Activated CD4-positive, CD25-positive, alpha-beta regulatory T cell (primary cell): ENCODE measurements around the gene CCDC15.

Source experiments
- DNase-seq, 4 experiments: peaks; one replicate each; lab custom pipeline; 2025; lab: John Stamatoyannopoulos, UW

CCDC15 gene, protein sequence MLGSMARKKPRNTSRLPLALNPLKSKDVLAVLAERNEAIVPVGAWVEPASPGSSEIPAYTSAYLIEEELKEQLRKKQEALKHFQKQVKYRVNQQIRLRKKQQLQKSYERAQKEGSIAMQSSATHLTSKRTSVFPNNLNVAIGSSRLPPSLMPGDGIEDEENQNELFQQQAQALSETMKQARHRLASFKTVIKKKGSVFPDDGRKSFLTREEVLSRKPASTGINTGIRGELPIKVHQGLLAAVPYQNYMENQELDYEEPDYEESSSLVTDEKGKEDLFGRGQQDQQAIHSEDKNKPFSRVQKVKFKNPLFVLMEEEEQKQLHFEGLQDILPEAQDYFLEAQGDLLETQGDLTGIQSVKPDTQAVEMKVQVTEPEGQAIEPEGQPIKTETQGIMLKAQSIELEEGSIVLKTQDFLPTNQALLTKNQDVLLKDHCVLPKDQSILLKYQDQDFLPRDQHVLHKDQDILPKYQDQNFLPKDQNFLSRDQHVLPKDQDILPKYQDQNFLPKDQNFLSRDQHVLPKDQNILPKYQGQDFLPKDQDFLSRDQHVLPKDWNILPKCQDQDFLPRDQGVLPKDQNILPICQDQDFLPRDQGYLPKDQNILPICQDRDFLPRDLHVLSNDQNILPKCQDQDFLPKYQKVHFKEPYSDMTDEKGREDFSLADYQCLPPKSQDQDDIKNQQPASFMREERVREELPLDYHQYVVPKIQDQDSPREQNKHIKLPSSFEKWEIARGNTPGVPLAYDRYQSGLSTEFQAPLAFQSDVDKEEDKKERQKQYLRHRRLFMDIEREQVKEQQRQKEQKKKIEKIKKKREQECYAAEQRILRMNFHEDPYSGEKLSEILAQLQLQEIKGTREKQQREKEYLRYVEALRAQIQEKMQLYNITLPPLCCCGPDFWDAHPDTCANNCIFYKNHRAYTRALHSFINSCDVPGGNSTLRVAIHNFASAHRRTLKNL

GRCh38 chr11:124953753-124954589, at the start of gene CCDC15:
Gene CCDC15, plus strand, starts transcription at chr11:124954202. Its CDS starts 531 bp downstream, at chr11:124954733.
- peak; percentile 86 to 93 (median 92) for DNase-seq

- no peak for DNase-seq
Observed at GRCh38 chr11:124915541-124916369, 38.2 kb upstream of the CCDC15 start.

DNA sequence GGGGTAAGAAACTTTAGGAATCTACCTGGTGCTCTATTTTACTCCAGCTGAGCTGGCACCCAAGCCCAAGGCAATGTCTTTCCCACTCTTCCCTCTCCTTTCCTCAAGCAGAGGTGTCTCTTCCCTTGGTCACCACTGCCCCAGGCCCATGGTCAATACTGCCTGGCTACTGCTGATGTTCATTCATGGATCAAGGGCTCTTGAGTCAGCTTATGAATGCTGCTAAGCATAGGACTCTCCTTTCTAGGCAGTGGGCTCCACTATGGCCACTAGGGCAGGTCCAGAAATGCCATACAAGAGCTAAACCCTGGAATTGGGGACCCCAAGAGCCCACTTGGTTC, 37.7 kb upstream of the CCDC15 start:
- DNase-seq: no peak

DNA sequence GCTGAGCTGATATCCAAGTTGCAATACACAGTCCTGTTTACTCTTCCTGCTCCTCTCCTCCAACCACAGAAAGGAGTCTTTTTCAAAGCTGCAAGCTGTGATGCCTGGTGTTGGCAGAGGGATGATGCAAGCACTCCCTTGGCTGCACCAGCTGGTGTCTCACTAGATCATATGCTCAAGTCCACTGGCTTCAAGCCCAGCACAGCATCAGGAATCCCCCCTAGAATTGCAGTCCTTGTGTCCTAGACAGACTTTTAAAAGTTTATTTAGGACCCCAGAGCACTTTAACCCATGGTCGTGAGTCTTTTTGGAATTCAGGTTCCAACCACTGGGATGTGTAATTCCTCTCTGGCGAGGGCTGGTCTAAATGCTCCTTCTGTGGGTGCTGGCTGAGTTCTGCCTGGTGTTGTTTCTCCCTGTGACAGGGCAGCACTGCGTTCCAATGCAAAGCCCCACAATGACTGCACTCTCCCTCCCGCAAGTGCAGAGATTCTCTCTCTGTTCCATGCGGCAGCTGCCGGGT, 36.8 kb upstream of the CCDC15 start:
- no peak for DNase-seq

GRCh38 chr11:124918950-124919349, 35.1 kb upstream of the CCDC15 start, which contains the start of gene HEPN1:
Gene HEPN1, plus strand, starts transcription at chr11:124919250.
- no peak for DNase-seq

- no peak for DNase-seq
Observed at GRCh38 chr11:124919898-124920297, 34.1 kb upstream of the CCDC15 start.

DNA sequence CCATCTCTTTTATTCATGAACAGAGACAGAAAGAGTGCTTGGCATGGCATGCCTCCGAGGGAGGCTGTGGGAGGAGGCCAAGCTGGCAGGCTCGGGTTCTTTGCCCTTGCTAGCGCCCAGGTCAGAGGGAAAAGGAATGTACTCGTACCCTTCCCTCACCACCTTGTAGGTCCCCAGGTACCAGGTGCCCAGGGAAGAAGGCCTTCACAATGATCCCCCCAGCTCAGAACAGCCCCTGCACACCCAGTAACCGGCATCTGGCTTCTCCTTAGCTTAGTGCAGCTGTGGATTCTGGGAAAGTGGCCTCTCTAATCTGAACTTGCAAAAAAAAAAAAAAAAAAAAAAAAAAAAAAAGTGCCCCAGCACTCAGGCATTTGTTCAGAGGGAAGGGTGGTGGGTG, 33.6 kb upstream of the CCDC15 start:
- DNase-seq: no peak

- DNase-seq: peak; percentile 41 to 57 (median 50)
Observed at GRCh38 chr11:124920870-124921609, 33.0 kb upstream of the CCDC15 start.

DNA sequence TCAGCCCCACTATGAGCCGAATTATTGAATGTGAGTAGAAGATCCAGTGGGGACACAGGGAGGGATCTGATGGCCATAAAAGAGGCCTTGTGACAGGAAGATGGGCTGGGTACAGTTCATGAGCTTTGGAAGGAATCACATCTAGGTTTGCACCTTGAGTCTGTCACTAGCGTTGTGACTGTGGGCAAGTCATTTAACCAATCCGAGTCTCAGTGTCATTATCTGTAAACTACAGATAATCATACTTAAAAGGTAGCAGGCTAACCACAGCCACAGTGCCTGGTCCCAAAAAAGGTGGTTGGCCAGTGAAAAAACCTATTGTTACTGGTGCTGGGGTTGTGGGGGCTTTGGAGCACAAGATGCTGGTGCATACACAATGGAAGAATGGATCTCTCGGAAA, 31.2 kb upstream of the CCDC15 start:
- DNase-seq: no peak

DNA sequence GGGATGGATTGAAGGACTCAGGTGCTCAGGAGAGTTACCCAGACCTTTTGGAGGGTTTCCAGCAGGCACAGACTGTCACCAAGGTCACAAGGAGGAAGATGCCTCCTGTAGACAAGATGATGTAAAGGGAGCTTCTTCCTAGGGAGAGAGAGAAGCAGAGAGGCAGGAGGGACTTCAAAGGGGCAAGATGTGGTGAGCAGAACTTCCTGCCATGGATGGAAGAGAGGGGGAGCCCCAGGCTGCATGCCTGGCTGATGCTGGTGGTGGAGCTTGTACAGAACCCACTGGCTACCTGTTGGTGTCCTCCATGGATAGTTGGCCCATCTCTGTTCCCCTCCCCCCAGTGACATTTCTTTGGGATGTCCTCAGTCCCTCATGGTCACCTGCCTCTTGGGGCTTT, 30.7 kb upstream of the CCDC15 start:
- DNase-seq: no peak

- no peak for DNase-seq
Observed at GRCh38 chr11:124928942-124929665, 24.9 kb upstream of the CCDC15 start.

GRCh38 chr11:124930799-124931198, 23.2 kb upstream of the CCDC15 start:
- DNase-seq: no peak

DNA sequence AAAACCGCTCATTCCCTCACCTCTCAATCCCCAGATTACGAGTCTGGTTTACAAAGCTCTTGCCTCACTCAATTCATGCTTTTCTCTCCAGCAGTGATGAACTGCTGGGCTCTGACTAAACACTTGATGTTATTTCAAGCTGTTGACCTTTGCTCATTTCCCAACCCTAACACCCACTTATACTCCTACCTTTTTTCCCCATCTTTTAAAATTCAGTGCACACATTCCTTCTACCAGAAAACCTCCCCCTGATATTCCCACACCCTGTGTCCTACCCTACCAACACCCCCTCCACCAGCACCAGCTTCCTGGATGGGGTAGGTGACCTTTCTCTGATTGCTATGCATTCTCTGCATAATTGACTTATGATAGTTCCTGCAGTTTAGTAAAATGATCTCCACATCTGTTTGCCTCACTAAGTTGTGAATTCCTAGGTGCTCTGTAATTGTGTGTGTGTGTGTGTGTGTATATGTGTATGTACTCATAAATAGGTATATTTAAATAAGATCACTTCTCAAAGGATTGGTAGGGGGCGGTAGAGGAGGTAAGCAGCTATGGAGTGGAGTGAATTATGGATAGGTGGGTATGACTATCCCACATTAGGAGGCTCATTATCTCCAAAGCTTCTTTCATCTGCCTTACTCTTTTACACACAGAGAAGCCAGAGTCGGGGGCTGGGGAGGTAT, 19.0 kb upstream of the CCDC15 start:
- no peak for DNase-seq

DNA sequence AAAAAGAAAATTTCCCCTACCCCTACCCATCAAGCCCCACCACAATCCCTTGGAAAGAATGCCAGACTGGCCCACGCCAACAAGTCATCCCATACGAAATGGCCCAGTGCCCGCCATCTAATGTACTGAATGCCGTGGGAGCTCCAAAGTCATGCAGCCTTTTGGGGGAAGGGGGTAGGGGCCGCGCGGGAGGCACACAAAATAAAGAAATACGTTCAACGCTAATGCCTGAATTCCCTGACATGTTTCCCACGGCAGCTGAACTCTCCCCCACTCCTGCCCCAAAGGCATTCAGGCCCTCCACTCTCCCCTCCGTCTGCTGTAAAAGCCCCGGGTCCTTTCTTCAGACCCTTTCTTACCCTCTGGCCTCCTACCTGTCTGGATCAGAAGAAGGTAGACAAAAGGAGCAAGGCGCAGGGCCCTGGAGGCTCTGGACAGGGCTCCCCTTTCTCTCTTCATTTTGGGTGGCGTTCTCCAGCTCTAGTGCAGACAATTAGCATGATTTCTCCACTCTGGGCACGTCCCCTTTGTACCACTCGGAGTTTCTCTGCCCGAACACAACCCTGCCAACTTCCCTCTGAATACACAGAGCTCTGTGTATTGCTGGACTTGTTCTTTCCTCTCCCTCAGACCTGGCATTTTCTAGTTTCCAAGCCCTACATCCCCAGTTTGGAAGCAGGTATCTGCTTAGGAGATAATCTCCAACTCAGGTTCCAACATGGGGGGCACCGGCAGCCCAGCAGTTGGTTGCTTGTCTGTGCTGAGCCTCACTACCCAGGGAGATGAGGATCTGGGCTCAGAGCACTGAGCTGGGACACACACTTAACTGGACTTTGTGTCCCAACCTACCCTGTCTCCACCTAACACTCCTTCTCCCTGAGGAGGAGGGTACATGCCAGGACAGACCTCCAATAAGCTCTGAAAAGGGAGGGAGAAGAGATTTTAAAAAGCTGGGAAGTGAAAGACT, 18.2 kb upstream of the CCDC15 start, which contains the start of gene HEPACAM:
HEPACAM (minus strand) TSS at position 500 of the 967 bp plus-strand sequence; CDS start at position 459, 41 bp downstream.
- no peak for DNase-seq

DNA sequence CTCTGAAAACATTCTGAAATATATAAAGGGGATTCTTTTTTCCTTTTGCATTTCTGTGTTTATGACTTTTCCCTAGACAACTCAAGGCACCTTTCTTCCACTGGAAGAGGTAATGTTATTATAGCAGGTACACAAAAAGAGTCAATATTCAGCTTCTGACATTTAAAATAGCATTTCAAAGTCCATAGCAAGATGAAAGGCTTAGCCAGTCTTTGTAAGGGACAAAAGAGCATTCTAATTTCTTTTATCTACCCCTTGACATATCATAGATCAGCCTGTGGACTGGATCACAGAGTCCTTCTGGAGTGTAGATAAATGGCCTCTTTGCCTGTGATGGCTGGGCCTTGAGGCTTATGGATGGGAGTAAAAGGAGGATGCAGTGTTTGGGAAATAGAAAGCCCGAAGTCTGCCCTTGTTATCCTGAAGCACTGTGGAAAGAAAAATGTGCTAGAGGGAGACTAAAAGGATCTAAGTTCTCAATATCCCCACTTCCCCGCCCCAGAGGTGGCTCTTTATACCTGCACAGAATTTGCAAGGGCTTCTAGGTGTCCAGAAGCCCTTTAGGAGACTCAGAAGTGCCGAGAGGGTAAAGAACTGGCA, 16.6 kb upstream of the CCDC15 start:
- no peak for DNase-seq

GRCh38 chr11:124938206-124938765, 15.7 kb upstream of the CCDC15 start:
- DNase-seq: no peak

DNA sequence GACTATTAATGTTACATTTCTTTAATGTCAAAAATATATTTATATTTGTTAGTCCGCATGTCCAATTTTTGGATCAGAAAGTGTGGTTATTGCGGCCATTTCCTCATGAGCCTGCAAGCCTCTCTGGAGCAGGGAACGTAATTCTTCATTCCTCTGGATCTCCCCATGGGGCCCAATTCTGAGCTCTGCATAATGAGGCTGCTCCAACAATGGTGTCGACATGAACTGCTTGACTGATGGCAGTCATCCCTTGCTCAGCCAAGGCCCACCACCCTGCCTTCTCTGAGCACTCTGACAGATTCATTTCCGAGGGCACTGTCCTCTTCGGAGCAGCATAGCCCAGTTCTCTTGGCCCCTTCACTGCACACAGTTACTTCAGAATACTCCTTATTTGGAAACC, 15.0 kb upstream of the CCDC15 start:
- no peak for DNase-seq
